Spleen (tissue), 11 donors: ENCODE data around the gene SEPTIN12. TPM values are rescaled to one million over a fixed set of nuclear protein-coding genes. Genes with fewer than 3 reads are reported as not detected.

ENCODE experiments used
- DNase-seq: peaks from one replicate; pipeline ENCODE4 v3.0.0-alpha.2; 2020
- H3K27ac ChIP-seq, 8 donors: fragments of 200-600 bp; sonication (generic) in 7 of 8; 1 replicate in 4 of 8; 2 replicates in 4 of 8; pipeline versions ENCODE4 v1.5.0 to v1.8.0; 2016 to 2021; ENCODE audit warnings: inconsistent platforms in 4 of 8, mild to moderate bottlenecking in 4 of 8, moderate library complexity in 1 of 8
- H3K27me3 ChIP-seq, 7 donors: fragments of 200-600 bp; sonication (generic) in 6 of 7; replicated peaks in 1 of 7; 1 replicate in 4 of 7; 2 replicates in 3 of 7; pipeline versions ENCODE4 v1.5.0 to v1.8.0; 2016 to 2021; ENCODE audit warnings: inconsistent platforms in 3 of 7, mild to moderate bottlenecking in 1 of 7
- H3K36me3 ChIP-seq, 6 donors: fragments of 200-600 bp; sonication (generic) in 5 of 6; 1 replicate in 4 of 6; 2 replicates in 2 of 6; pipeline versions ENCODE4 v1.5.0 to v1.8.0; 2016 to 2021; ENCODE audit warnings: inconsistent platforms in 2 of 6
- H3K4me1 ChIP-seq, 6 donors: fragments of 200-600 bp; sonication (generic) in 5 of 6; 1 replicate in 3 of 6; 2 replicates in 3 of 6; pipeline versions ENCODE4 v1.5.0 to v1.8.0; 2016 to 2021; ENCODE audit warnings: inconsistent platforms in 3 of 6
- H3K4me3 ChIP-seq, 8 donors: fragments of 200-600 bp; sonication (generic) in 7 of 8; 1 replicate in 4 of 8; 2 replicates in 4 of 8; pipeline versions ENCODE4 v1.5.0 to v1.8.0; 2016 to 2021; ENCODE audit warnings: inconsistent platforms in 4 of 8, mild to moderate bottlenecking in 4 of 8, moderate library complexity in 2 of 8
- H3K9me3 ChIP-seq, 8 donors: fragments of 200-600 bp; sonication (generic) in 7 of 8; 1 replicate in 4 of 8; 2 replicates in 4 of 8; pipeline versions ENCODE4 v1.5.0 to v1.8.0; 2016 to 2021; ENCODE audit warnings: inconsistent platforms in 4 of 8
- POLR2A ChIP-seq, 3 donors: fragments of 450-650 bp; IDR thresholded peaks; one replicate each; pipeline ENCODE4 v1.5.1; 2017; ENCODE audit warnings: antibody characterized with exemption in 3 of 3, mild to moderate bottlenecking in 1 of 3
- POLR2AphosphoS5 ChIP-seq, 3 donors: sonication (generic); formaldehyde crosslinking; IDR thresholded peaks; one replicate each; pipeline ENCODE4 v1.5.1; 2017; ENCODE audit warnings: antibody characterized with exemption in 3 of 3
- WGBS, 5 donors: extraction: QIAGEN DNeasy Blood & Tissue Kit in 3 of 5; methylation state at CpG; one replicate each; pipeline versions ENCODE4 v1.1.5 to v1.1.7; 2013 to 2018; 5-methylcytosine and 5-hydroxymethylcytosine counted together
- intact Hi-C: fragments of 100-400 bp; cut with DNase I; formaldehyde crosslinking; loops from one replicate; pipeline ENCODE4 v1.15.0; 2023; ENCODE audit warnings: low total_unique reads
- polyA plus RNA-seq, 3 donors: library from polyadenylated mRNA; stranded (reverse); fragments of 200-250 nt; gene quantifications; one replicate each; pipeline ENCODE4 v1.2.1, GENCODE V29; 2013
- total RNA-seq, 7 donors: library from RNA; depleted of rRNA in 3 of 7; stranded (reverse); fragments of >200 nt in 3 of 7; fragmentation: NEBNext Ultra II Directional in 4 of 7; extraction: Animal tissue kit (Norgen Biotek cat#: 25700) in 4 of 7; gene quantifications; one replicate each; pipeline versions ENCODE4 v1.1.0 to v1.2.1, GENCODE V29; 2016 to 2021
- TF ChIP-seq, protein P1 (sequence below), 11 experiments: fragments of 200-600 bp in 7 of 11; fragments of 450-650 bp in 4 of 11; sonication (generic) in 4 of 11; IDR thresholded peaks in 8 of 11; conservative IDR thresholded peaks in 3 of 11; 1 replicate in 7 of 11; 2 replicates in 4 of 11; pipeline versions ENCODE4 v1.4.0 to v1.8.0; 2016 to 2021; ENCODE audit warnings: antibody characterized with exemption in 11 of 11, inconsistent platforms in 4 of 11, mild to moderate bottlenecking in 1 of 11
- donor health status: healthy with polysubstance abuse.
- donor health status: DM: no; HTN: no; CAD: no; lungs with moderate emphysema.
- donor health status: DM: no; HTN: no; CAD: no.
- donor health status: Bipolar disorder and iron deficiency.
- donor health status: healthy.
- donor health status: DM: no; HTN: no; CAD: no.
- donor health status: DM: yes; HTN: yes; CAD: no.

SEPTIN12 gene
- total and polyA plus RNA-seq, 10 donors: 0.37 TPM; not detected in 9

DNA sequence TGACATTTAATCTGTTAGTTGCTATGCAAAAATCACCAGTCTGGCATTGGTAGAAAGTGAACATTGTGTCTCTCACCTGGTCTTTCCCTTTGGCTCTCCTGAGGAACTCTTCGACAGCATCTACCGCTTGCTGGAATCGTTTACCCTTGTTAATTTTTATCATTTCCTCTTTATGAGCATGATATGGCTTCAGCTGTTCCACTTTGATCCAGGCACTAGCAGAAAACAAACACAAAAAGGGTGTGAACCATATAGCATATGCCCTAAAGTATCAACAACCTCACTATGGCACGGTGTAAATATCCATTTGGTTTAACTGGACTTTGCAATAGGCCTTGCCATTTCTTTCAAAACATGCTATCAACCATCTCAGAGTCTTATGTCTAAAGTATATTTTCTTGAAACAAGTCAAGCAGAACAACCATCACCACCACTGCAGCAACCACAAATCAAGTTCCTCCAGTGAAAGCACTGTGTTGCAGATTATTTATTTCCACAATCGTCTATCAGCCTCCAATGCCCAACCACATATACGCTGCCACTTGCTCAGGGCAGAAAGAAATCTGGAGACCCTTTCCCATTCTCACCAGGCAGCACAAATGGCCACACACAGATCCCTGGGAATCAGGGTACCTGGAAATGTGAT lies 44.7 kb upstream of the SEPTIN12 start:
- no peaks in the 10 kb centered on the region for H3K9me3 ChIP-seq
- no peak overlapping the region for H3K27ac ChIP-seq
- no peak overlapping the region for H3K4me3 ChIP-seq
- H3K27me3 ChIP-seq: no peaks in the 10 kb centered on the region
- TF ChIP-seq POLR2A (IDR thresholded peaks at IDR 0.05) (no peak), POLR2AphosphoS5 (IDR thresholded peaks at IDR 0.05) (no peak)
- TF ChIP-seq, protein P1, sequence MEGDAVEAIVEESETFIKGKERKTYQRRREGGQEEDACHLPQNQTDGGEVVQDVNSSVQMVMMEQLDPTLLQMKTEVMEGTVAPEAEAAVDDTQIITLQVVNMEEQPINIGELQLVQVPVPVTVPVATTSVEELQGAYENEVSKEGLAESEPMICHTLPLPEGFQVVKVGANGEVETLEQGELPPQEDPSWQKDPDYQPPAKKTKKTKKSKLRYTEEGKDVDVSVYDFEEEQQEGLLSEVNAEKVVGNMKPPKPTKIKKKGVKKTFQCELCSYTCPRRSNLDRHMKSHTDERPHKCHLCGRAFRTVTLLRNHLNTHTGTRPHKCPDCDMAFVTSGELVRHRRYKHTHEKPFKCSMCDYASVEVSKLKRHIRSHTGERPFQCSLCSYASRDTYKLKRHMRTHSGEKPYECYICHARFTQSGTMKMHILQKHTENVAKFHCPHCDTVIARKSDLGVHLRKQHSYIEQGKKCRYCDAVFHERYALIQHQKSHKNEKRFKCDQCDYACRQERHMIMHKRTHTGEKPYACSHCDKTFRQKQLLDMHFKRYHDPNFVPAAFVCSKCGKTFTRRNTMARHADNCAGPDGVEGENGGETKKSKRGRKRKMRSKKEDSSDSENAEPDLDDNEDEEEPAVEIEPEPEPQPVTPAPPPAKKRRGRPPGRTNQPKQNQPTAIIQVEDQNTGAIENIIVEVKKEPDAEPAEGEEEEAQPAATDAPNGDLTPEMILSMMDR (IDR thresholded peaks at IDR 0.05 in 8 of 11, conservative IDR thresholded peaks at IDR 0.05 in 3 of 11): no peak
- peaks cover 8 to 100% (median 68%) of the 10 kb centered on the region in 6 donors for H3K36me3 ChIP-seq
- WGBS, 5 donors: 77 to 82% (median 78%) methylated on average over 6 of the region's 6 CpGs
- DNase-seq: no peak
- H3K4me1 ChIP-seq: peaks cover 0 to 30% (median 19%) of the 10 kb centered on the region in 6 donors
- intact Hi-C loops: no loop called here

DNA sequence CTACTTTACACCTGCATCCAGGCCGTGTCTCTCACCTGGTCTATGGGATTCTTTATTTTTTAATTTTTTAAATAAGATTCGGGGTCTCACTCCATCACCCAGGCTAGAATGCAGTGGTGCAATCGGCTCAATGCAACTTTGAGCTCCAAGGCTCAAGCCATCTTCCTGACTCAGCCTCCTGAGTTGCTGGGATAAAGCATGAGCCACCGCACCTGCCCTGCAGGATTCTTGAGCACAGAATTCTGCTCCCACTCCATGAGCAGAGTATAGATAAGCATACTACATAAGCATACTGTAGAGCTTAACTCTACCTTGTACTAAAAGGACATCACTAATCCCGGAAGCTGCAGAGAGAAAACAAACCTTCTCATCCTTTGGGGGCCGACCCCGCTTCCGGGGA lies 43.5 kb upstream of the SEPTIN12 start:
- intact Hi-C loops: no loop called here
- WGBS, 5 donors: 94 to 98% (median 96%) methylated on average over 8 of the region's 8 CpGs
- TF ChIP-seq, protein P1 (IDR thresholded peaks at IDR 0.05 in 8 of 11, conservative IDR thresholded peaks at IDR 0.05 in 3 of 11): no peak
- TF ChIP-seq POLR2AphosphoS5 (IDR thresholded peaks at IDR 0.05) (no peak), POLR2A (IDR thresholded peaks at IDR 0.05) (no peak)
- no peak overlapping the region for H3K4me3 ChIP-seq
- DNase-seq: no peak
- H3K36me3 ChIP-seq: peaks cover 8 to 100% (median 70%) of the 10 kb centered on the region in 6 donors
- H3K9me3 ChIP-seq: no peaks in the 10 kb centered on the region
- H3K4me1 ChIP-seq: peaks cover 0 to 30% (median 19%) of the 10 kb centered on the region in 6 donors
- H3K27ac ChIP-seq: no peak overlapping the region
- no peaks in the 10 kb centered on the region for H3K27me3 ChIP-seq

DNA sequence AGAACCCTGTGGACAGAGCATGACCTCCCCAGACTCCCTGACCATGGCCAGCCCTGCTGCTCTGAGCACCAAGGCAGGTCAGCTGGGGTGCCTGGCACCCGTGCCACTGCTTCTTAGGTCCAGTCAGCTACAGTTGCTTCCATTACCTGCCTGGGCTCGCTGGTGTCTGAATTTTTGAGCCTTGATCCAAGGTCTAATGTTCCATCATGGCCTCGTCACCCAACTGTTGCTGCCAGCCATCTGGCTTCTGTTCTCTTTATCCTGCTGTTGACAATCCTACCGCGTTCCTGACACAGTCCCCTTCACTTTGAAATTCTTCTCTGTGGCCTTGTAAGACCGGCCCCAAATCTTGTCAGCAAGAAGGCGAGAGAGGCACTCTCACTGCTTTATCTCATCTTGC lies 42.3 kb upstream of the SEPTIN12 start:
- peaks cover 8 to 100% (median 77%) of the 10 kb centered on the region in 6 donors for H3K36me3 ChIP-seq
- H3K4me3 ChIP-seq: no peak overlapping the region
- H3K27ac ChIP-seq: no peak overlapping the region
- DNase-seq: no peak
- TF ChIP-seq, protein P1 (IDR thresholded peaks at IDR 0.05 in 8 of 11, conservative IDR thresholded peaks at IDR 0.05 in 3 of 11): no peak
- TF ChIP-seq POLR2A (IDR thresholded peaks at IDR 0.05) (no peak), POLR2AphosphoS5 (IDR thresholded peaks at IDR 0.05) (no peak)
- WGBS, 5 donors: 89 to 96% (median 92%) methylated on average over 7 of the region's 7 CpGs
- H3K27me3 ChIP-seq: no peaks in the 10 kb centered on the region
- no peaks in the 10 kb centered on the region for H3K9me3 ChIP-seq
- intact Hi-C loops: no loop called here
- peaks cover 0 to 30% (median 19%) of the 10 kb centered on the region in 6 donors for H3K4me1 ChIP-seq

DNA sequence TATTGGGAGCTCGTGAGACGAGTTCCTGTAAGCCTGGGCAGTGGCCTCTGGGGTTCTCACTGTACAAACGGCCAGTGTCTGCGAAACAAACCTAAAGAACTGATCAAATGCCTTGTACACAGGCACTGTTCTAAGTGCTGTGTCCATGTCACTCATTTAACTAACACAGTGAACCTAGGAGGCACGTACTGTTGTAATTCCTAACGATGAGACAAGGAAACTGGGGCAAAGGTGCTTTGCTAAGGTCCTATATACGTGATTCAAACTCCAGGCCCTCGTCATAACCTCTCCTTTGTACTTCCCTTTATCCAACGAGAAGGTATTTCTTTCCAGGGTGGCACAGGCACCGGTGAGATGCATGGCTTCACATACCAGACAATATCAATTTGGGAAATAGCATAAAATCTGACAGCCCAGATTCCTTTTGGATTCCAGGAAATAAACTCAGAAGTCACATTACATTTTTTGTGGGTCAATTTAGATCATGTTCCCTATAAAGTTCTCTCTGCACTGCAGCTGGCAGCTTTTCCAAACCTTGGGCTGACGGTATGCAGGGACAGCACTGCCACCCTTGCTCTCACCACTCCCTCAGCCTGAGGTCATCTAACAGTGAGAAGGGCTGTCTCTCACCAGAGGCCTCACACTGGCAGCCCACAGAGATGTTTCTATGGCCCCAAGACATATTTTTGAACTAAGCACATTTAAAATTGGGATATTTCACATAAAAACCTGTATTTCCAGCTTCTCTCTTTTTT lies 40.6 kb upstream of the SEPTIN12 start:
- DNase-seq: no peak
- H3K9me3 ChIP-seq: no peaks in the 10 kb centered on the region
- no peaks in the 10 kb centered on the region for H3K27me3 ChIP-seq
- H3K36me3 ChIP-seq: peaks cover 8 to 100% (median 89%) of the 10 kb centered on the region in 6 donors
- no peak overlapping the region for H3K4me3 ChIP-seq
- TF ChIP-seq POLR2A (IDR thresholded peaks at IDR 0.05) (no peak), POLR2AphosphoS5 (IDR thresholded peaks at IDR 0.05) (no peak)
- TF ChIP-seq, protein P1 (IDR thresholded peaks at IDR 0.05 in 8 of 11, conservative IDR thresholded peaks at IDR 0.05 in 3 of 11): no peak
- WGBS, 5 donors: 94 to 97% (median 95%) methylated on average over 11 of the region's 11 CpGs
- peaks cover 0 to 18% (median 15%) of the 10 kb centered on the region in 6 donors for H3K4me1 ChIP-seq
- intact Hi-C loops: no loop called here
- no peak overlapping the region for H3K27ac ChIP-seq
